Measurements from ENCODE around the gene AUTS2. TPM values are rescaled to one million over a fixed set of nuclear protein-coding genes. Genes with fewer than 3 reads are reported as not detected.

The AUTS2 gene
- total RNA-seq, 4 donors from 2014 or later, result 29.8 to 114 (median 59.4) TPM

DNA sequence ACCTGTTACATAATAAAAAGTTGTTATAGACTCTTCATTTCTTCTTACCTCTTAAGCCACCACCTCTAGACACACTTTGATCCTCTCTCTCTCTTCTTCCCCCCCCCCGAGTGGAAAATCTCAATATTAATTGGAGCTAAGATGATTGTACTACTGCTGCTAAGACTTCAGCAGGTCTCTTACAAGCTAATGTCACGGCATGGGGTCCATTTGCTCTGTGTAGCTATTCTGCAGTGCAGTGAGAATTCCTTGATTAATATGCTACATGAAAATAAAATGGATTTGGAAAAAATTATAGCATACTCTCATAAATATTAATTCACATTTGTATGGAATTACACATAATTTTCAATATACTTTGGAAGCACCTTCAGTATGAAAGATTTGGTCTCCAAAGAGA is 297.2 kb downstream of the AUTS2 start:
- no peak overlapping the region for H3K4me3 ChIP-seq
- TF ChIP-seq, protein P1, sequence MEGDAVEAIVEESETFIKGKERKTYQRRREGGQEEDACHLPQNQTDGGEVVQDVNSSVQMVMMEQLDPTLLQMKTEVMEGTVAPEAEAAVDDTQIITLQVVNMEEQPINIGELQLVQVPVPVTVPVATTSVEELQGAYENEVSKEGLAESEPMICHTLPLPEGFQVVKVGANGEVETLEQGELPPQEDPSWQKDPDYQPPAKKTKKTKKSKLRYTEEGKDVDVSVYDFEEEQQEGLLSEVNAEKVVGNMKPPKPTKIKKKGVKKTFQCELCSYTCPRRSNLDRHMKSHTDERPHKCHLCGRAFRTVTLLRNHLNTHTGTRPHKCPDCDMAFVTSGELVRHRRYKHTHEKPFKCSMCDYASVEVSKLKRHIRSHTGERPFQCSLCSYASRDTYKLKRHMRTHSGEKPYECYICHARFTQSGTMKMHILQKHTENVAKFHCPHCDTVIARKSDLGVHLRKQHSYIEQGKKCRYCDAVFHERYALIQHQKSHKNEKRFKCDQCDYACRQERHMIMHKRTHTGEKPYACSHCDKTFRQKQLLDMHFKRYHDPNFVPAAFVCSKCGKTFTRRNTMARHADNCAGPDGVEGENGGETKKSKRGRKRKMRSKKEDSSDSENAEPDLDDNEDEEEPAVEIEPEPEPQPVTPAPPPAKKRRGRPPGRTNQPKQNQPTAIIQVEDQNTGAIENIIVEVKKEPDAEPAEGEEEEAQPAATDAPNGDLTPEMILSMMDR (IDR thresholded peaks at IDR 0.05), result no peak
- TF ChIP-seq EP300 (IDR thresholded peaks at IDR 0.05; ENCODE audit: low read depth), result no peak
- TF ChIP-seq POLR2A (IDR thresholded peaks at IDR 0.05), result no peak
- TF ChIP-seq POLR2AphosphoS5 (IDR thresholded peaks at IDR 0.05), result no peak
- intact Hi-C loops (cut with DNase I; ENCODE audit: low total_unique reads) (no loop called here), in situ Hi-C loops (cut with MboI; ENCODE audit: low pct_ligation_motif_present in 1 of 4, low pct_unique_long_range_greater_than_20kb in 1 of 4, low sequenced_read_pairs in 3 of 4) (loop anchor here in 1 of 4 donors (25.0 kb wide), 1 partner anchor 92 kb away; no protein-coding TSS in a partner anchor)
- 49 to 70% methylated on average over 2 of the region's 2 CpGs for WGBS, 2 donors (ENCODE audit: low coverage in 1 of 2)
- DNase-seq, result no peak
- peaks cover 3% of the 10 kb centered on the region for H3K27me3 ChIP-seq
- no peaks in the 10 kb centered on the region for H3K4me1 ChIP-seq
- H3K36me3 ChIP-seq, result no peaks in the 10 kb centered on the region
- H3K9me3 ChIP-seq, result no peaks in the 10 kb centered on the region
- no peak overlapping the region for H3K27ac ChIP-seq

- no peak overlapping the region for H3K27ac ChIP-seq
- 81 to 93% methylated on average over 5 of the region's 5 CpGs for WGBS, 2 donors (ENCODE audit: low coverage in 1 of 2)
- no peaks in the 10 kb centered on the region for H3K36me3 ChIP-seq
- H3K4me3 ChIP-seq, result no peak overlapping the region
- no peaks in the 10 kb centered on the region for H3K9me3 ChIP-seq
- DNase-seq, result no peak
- intact Hi-C loops (cut with DNase I; ENCODE audit: low total_unique reads) (no loop called here), in situ Hi-C loops (cut with MboI; ENCODE audit: low pct_ligation_motif_present in 1 of 4, low pct_unique_long_range_greater_than_20kb in 1 of 4, low sequenced_read_pairs in 3 of 4) (loop anchor here in 1 of 4 donors (25.0 kb wide), 1 partner anchor 91 kb away; no protein-coding TSS in a partner anchor)
- H3K27me3 ChIP-seq, result peaks cover 3% of the 10 kb centered on the region
- TF ChIP-seq, protein P1 (IDR thresholded peaks at IDR 0.05), result no peak
- TF ChIP-seq EP300 (IDR thresholded peaks at IDR 0.05; ENCODE audit: low read depth) (no peak), POLR2AphosphoS5 (IDR thresholded peaks at IDR 0.05) (no peak), POLR2A (IDR thresholded peaks at IDR 0.05) (no peak)
- H3K4me1 ChIP-seq, result no peaks in the 10 kb centered on the region
Measured at GRCh38 chr7:69896121-69896520, 297.8 kb downstream of the AUTS2 start.

DNA sequence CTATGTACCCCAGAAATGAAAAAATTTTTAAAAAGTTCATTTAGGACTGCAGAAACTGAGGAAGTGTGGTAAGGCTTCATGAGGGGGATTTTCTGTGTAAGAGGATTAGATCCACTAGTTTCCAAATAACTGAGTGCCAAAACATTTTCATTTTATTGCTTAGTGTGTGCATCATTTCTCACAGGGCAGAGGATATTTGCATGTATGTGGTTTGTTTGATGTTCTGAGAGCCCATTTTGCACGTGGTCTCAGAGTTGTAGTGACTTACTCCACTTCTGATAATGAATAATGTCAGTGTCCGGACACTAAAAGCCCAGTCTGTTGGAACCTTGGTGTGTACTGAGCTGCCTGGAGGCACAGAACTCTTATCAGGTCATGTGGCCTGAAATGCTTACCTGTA is 299.9 kb downstream of the AUTS2 start:
- Histone ChIP-seq H3K4me1 (no peaks in the 10 kb centered on the region), H3K4me3 (no peak overlapping the region), H3K27ac (no peak overlapping the region), H3K36me3 (no peaks in the 10 kb centered on the region), H3K27me3 (peaks cover 16% of the 10 kb centered on the region), H3K9me3 (no peaks in the 10 kb centered on the region)
- in situ Hi-C loops (cut with MboI; ENCODE audit: low pct_ligation_motif_present in 1 of 4, low pct_unique_long_range_greater_than_20kb in 1 of 4, low sequenced_read_pairs in 3 of 4) (loop anchor here in 1 of 4 donors (25.0 kb wide), 1 partner anchor 89 kb away; no protein-coding TSS in a partner anchor), intact Hi-C loops (cut with DNase I; ENCODE audit: low total_unique reads) (no loop called here)
- WGBS, 2 donors (ENCODE audit: low coverage in 1 of 2), result 37 to 60% methylated on average over 1 to 2 of the region's 2 CpGs
- TF ChIP-seq EP300 (IDR thresholded peaks at IDR 0.05; ENCODE audit: low read depth) (no peak), POLR2A (IDR thresholded peaks at IDR 0.05) (no peak), POLR2AphosphoS5 (IDR thresholded peaks at IDR 0.05) (no peak)
- TF ChIP-seq, protein P1 (IDR thresholded peaks at IDR 0.05), result no peak
- no peak for DNase-seq

GRCh38 chr7:69903410-69903809 is 305.1 kb downstream of the AUTS2 start:
- in situ Hi-C loops (cut with MboI; ENCODE audit: low pct_ligation_motif_present in 1 of 4, low pct_unique_long_range_greater_than_20kb in 1 of 4, low sequenced_read_pairs in 3 of 4), result no loop called here
- Histone ChIP-seq H3K4me3 (no peak overlapping the region), H3K4me1 (peaks cover 0 to 9% (median 0%) of the 10 kb centered on the region in 4 donors), H3K27ac (no peak overlapping the region), H3K36me3 (no peaks in the 10 kb centered on the region), H3K9me3 (no peaks in the 10 kb centered on the region), H3K27me3 (peaks cover 39% of the 10 kb centered on the region)
- intact Hi-C loops (cut with DNase I; ENCODE audit: low total_unique reads), result no loop called here
- no peak for TF ChIP-seq POLR2A (IDR thresholded peaks at IDR 0.05)
- DNase-seq, result no peak
